OCI-LY3 (cell line): ENCODE measurements around the gene TSPAN15.

Source experiments
- H2AFZ ChIP-seq: fragments of 200-600, 300-600 bp; shearing (Covaris generic); 2 replicates; pipeline ENCODE4 v1.6.0; 2014; ENCODE audit warnings: antibody characterized with exemption, low read depth, low read length
- H3K27ac ChIP-seq: fragments of 200-600, 300-600 bp; sonication (generic); 2 replicates; pipeline ENCODE4 v1.5.1; 2014; ENCODE audit warnings: mild to moderate bottlenecking, low read length, moderate library complexity, mixed read lengths
- H3K27me3 ChIP-seq: fragments of 200-600, 300-600 bp; sonication (generic); 2 replicates; pipeline ENCODE4 v1.6.1; 2014; ENCODE audit warnings: low read depth, low read length, mixed read lengths
- H3K36me3 ChIP-seq: fragments of 200-600, 300-600 bp; sonication (generic); replicated peaks from 2 replicates; pipeline ENCODE3; 2014; ENCODE audit warnings: low read depth, low read length, mixed read lengths
- H3K4me1 ChIP-seq: fragments of 300-600, 200-600 bp; sonication (generic); 2 replicates; pipeline ENCODE4 v1.6.1; 2014; ENCODE audit warnings: low read length, mixed read lengths
- H3K4me2 ChIP-seq: fragments of 200-600, 300-600 bp; sonication (generic); 2 replicates; pipeline ENCODE4 v1.6.1; 2014; ENCODE audit warnings: low read length, mixed read lengths
- H3K4me3 ChIP-seq: fragments of 300-600, 200-600 bp; sonication (generic); 2 replicates; pipeline ENCODE4 v1.5.1; 2014; ENCODE audit warnings: antibody characterized with exemption, mild to moderate bottlenecking, low read length, moderate library complexity
- H3K79me2 ChIP-seq: fragments of 300-600, 200-600 bp; shearing (Covaris generic); 2 replicates; pipeline ENCODE4 v1.6.1; 2014; ENCODE audit warnings: mild to moderate bottlenecking, low read length, mixed read lengths
- H3K9ac ChIP-seq: fragments of 300-600, 200-600 bp; shearing (Covaris generic); 2 replicates; pipeline ENCODE4 v1.6.0; 2014; ENCODE audit warnings: mild to moderate bottlenecking, low read length, moderate library complexity
- H3K9me3 ChIP-seq: fragments of 200-600, 300-600 bp; shearing (Covaris generic); 2 replicates; pipeline ENCODE4 v1.6.1; 2014; ENCODE audit warnings: low read length, mixed read lengths; ENCODE audit not compliant: insufficient read depth
- H4K20me1 ChIP-seq: fragments of 200-600, 300-600 bp; sonication (generic); 2 replicates; pipeline ENCODE4 v1.6.1; 2016; ENCODE audit warnings: low read length, mixed read lengths; ENCODE audit not compliant: insufficient read depth
- CTCF ChIP-seq: fragments of 200-600, 300-600 bp; sonication (generic); IDR thresholded peaks from 2 replicates; pipeline ENCODE4 v1.5.1; 2014; ENCODE audit warnings: antibody characterized with exemption, low read length, low read depth
- EZH2phosphoT487 ChIP-seq: fragments of 200-600 bp; shearing (Covaris generic); IDR thresholded peaks from 2 replicates; pipeline ENCODE4 v1.6.1; 2018; ENCODE audit warnings: antibody characterized with exemption, mixed run types, low read depth

TSPAN15 gene

GRCh38 chr10:69490876-69491275, 39.6 kb downstream of the TSPAN15 start:
- TF ChIP-seq EZH2phosphoT487: no peak
- no peak for TF ChIP-seq CTCF

DNA sequence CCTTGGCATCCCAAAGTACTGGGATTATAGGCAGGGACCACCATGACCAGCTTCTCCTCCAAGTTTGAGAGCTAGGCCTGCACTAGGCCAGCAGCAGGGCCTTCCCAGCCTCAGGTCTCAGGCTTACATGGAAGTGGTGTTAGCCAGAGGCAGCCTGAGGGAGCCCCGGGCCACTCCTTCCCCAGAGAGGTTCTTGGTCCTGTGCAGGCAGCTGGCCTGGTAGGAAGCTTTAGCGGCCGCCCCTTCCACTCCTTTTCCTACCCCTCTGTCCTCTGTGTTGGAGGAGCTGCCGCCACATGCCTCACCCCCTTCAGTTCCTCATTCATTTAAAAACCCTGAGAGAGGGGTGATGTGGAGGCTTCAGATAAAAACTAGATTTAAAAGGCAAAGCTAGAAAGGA, 40.3 kb downstream of the TSPAN15 start:
- no peak overlapping the region for H3K9ac ChIP-seq
- TF ChIP-seq CTCF (no peak), EZH2phosphoT487 (no peak)
- H3K4me3 ChIP-seq: no peak overlapping the region
- H3K4me1 ChIP-seq: no peaks in the 10 kb centered on the region
- no peak overlapping the region for H3K4me2 ChIP-seq
- H4K20me1 ChIP-seq: no peaks in the 10 kb centered on the region
- no peaks in the 10 kb centered on the region for H3K36me3 ChIP-seq
- H3K9me3 ChIP-seq: no peaks in the 10 kb centered on the region
- no peak overlapping the region for H2AFZ ChIP-seq
- H3K27me3 ChIP-seq: no peaks in the 10 kb centered on the region
- no peak overlapping the region for H3K27ac ChIP-seq
- H3K79me2 ChIP-seq: no peaks in the 10 kb centered on the region

More at GRCh38 chr10:69490876-69491275, 39.6 kb downstream of the TSPAN15 start:
- Histone ChIP-seq H3K9ac (no peak overlapping the region), H3K27me3 (no peaks in the 10 kb centered on the region), H3K9me3 (no peaks in the 10 kb centered on the region), H3K36me3 (no peaks in the 10 kb centered on the region), H3K79me2 (no peaks in the 10 kb centered on the region), H2AFZ (no peak overlapping the region), H3K4me1 (no peaks in the 10 kb centered on the region), H3K4me2 (no peak overlapping the region), H3K4me3 (no peak overlapping the region), H4K20me1 (no peaks in the 10 kb centered on the region), H3K27ac (no peak overlapping the region)

DNA sequence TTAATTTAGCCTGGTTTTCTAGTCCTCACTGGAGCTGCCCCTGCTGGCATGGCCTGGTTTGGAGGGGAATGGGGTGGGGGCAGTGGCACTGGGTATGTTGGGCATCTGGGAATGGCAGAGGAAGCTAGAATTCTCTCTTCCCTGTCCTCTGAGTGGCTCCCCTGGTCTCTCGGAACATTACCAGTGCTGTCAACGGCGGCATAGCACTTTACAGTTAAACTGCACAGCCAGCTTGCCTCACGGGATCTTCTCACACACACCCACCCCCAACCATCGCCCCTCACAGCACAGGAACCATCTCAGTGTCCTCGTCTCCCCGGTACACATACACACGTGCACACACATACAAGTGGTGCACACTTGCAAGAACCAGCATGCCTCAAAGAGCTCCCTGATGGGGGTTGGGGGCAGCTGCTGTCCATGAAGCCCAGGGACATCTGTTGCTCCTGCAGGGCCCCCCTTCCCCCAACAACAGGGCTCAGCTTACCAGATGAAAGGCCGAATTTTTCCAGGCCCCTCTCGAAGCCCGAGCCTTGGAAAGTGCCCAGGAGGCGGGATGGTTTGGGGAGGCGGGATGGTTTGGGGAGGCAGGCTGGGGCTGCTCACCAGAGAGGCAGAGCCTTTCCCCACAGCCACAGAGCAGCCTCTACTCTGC, 41.0 kb downstream of the TSPAN15 start:
- Histone ChIP-seq H4K20me1 (no peaks in the 10 kb centered on the region), H3K4me3 (no peak overlapping the region), H3K4me1 (no peaks in the 10 kb centered on the region), H3K9me3 (no peaks in the 10 kb centered on the region), H3K9ac (no peak overlapping the region), H2AFZ (no peak overlapping the region), H3K27me3 (no peaks in the 10 kb centered on the region), H3K79me2 (no peaks in the 10 kb centered on the region), H3K4me2 (no peak overlapping the region), H3K36me3 (no peaks in the 10 kb centered on the region), H3K27ac (no peak overlapping the region)
- no peak for TF ChIP-seq CTCF

DNA sequence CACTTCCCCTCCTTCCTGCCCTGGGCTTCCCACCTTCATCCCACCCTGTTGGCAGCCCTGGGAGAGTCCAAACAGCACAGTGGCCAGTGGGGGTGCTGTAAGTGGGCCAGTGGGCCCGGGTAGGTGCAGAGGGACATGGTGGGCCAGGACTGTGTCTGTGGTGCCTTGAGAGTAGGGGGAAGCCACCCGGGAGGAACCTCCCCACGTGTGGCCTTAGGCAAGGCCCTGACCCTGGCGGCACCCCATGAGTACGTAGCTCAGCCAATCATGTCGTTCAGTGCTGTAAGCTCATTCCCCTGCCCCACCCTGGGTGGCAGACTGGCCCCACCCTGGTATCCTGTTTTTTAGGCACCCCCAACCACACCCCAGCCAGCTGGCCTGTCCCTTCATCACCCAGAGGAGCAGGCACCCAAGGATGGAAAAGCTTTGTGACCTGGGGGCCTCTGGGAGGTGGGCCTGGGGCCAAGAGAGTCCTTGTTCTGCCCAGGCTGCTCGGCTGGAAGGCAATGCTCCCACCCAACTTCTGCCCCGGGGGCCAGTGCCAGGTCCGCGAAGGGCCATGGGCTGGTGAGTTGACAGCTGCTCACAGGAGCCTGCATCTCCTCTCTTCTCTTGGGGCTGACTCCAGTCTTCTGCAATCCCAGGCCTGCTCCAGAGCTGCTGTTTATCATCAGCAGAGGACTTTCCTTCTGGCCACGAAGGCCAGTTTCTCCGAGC, 41.6 kb downstream of the TSPAN15 start:
- Histone ChIP-seq H2AFZ (no peak overlapping the region), H3K4me3 (no peak overlapping the region), H3K4me2 (no peak overlapping the region), H3K9me3 (no peaks in the 10 kb centered on the region), H3K27ac (no peak overlapping the region), H3K4me1 (no peaks in the 10 kb centered on the region), H3K9ac (no peak overlapping the region), H3K36me3 (no peaks in the 10 kb centered on the region), H3K79me2 (no peaks in the 10 kb centered on the region), H4K20me1 (no peaks in the 10 kb centered on the region), H3K27me3 (no peaks in the 10 kb centered on the region)
- TF ChIP-seq EZH2phosphoT487 (no peak), CTCF (no peak)
